Stomach (tissue), 4 donors: Measurements from ENCODE around the gene DNAJB8.

Source experiments
- POLR2A ChIP-seq, 4 donors: fragments of 450-650 bp; IDR thresholded peaks; one replicate each; pipeline ENCODE4 v1.6.1; 2016; ENCODE audit warnings: antibody characterized with exemption in 4 of 4, control low read depth in 2 of 4, mild to moderate bottlenecking in 1 of 4, moderate library complexity in 1 of 4
- TF ChIP-seq, protein P1 (sequence below), 7 experiments: fragments of 450-650 bp in 4 of 7; fragments of 200-600 bp in 3 of 7; sonication (generic) in 3 of 7; IDR thresholded peaks; one replicate each; pipeline ENCODE4 v1.5.1; 2016 to 2019; ENCODE audit warnings: antibody characterized with exemption in 7 of 7, control low read depth in 2 of 7, mild to moderate bottlenecking in 1 of 7

DNA sequence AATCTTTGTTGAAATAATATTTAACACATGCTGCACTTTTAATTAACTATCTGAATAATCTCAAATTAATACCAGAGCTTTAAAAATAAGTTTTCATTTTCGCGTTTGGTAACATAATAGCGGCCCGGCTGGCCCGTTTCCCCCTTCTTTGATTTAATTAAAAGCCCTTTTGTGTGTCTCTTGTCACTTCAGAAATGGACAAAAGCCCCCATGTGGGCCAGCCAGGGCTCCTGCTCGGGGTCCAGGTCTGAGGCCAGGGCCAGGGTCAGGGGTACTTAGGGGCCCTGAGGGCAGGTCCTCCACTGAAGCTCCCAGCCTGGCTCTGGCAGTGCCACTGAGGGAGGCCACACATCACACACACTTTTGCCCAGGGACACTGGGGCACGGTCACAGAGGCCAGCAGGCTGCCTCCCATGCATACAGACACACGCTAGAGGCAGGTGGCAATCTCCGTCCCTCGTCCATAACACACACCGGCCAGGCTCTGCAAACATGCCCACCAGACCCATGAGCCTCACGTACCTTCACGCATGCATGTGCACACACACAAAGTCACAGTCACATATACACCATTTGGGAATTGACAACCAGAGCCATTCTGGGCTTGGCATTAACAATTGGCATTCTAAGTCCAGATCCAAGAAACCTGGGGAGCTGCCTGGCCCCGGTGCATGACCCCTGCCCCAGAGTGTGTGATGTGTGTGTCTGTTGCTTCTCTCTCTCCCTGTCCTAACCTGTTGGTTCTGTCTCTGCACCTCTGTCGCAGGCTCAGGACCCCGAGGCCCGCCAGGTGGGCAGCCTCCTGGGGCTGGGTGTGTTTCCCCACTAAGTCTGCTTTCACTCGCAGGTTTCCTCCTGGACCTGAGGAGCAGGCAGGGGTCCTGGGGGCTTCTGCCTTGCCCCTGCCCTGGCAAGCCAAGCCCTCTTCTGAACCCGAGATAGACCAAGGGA, 38.5 kb downstream of the DNAJB8 start:
- TF ChIP-seq, protein P1, sequence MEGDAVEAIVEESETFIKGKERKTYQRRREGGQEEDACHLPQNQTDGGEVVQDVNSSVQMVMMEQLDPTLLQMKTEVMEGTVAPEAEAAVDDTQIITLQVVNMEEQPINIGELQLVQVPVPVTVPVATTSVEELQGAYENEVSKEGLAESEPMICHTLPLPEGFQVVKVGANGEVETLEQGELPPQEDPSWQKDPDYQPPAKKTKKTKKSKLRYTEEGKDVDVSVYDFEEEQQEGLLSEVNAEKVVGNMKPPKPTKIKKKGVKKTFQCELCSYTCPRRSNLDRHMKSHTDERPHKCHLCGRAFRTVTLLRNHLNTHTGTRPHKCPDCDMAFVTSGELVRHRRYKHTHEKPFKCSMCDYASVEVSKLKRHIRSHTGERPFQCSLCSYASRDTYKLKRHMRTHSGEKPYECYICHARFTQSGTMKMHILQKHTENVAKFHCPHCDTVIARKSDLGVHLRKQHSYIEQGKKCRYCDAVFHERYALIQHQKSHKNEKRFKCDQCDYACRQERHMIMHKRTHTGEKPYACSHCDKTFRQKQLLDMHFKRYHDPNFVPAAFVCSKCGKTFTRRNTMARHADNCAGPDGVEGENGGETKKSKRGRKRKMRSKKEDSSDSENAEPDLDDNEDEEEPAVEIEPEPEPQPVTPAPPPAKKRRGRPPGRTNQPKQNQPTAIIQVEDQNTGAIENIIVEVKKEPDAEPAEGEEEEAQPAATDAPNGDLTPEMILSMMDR (IDR thresholded peaks at IDR 0.05), result no peak
- no peak for TF ChIP-seq POLR2A (IDR thresholded peaks at IDR 0.05)
